Neural cell (in vitro differentiated cells): ENCODE results near the gene TTK. TPM values are rescaled to one million over a fixed set of nuclear protein-coding genes. Genes with fewer than 3 reads are reported as not detected.
"Not testable (repeated sequence)": the region's sequence is repeated elsewhere in the genome, so short reads cannot be mapped to it uniquely, and the experiment has no call there.

Source experiments
- H2AFZ ChIP-seq: fragments of 200-600, 300-800 bp; sonication (generic), shearing (Covaris generic); 2 replicates; pipeline ENCODE4 v1.6.0; 2014; ENCODE audit warnings: low read depth, mild to moderate bottlenecking, antibody characterized with exemption, low read length, moderate library complexity
- H3F3A ChIP-seq: fragments of 200-600 bp; shearing (Covaris generic); 2 replicates; pipeline ENCODE4 v1.6.1; 2016; ENCODE audit warnings: mild to moderate bottlenecking, moderate library complexity, mixed read lengths, antibody characterized with exemption, low read length; ENCODE audit not compliant: insufficient read depth, poor library complexity, severe bottlenecking
- H3K27ac ChIP-seq: fragments of 200-600, 300-800 bp; sonication (generic), shearing (Covaris generic); 2 replicates; pipeline ENCODE4 v1.5.1; 2014; ENCODE audit warnings: mild to moderate bottlenecking, low read length, moderate library complexity
- H3K27me3 ChIP-seq: fragments of 300-800, 200-600 bp; sonication (generic), shearing (Covaris generic); 2 replicates; pipeline ENCODE4 v1.6.0; 2014; ENCODE audit warnings: mild to moderate bottlenecking, low read depth, low read length, moderate library complexity; ENCODE audit not compliant: insufficient read depth
- H3K36me3 ChIP-seq: fragments of 300-800, 200-600 bp; sonication (generic), shearing (Covaris generic); 2 replicates; pipeline ENCODE4 v1.5.1; 2014; ENCODE audit warnings: mild to moderate bottlenecking, antibody characterized with exemption, low read length, moderate library complexity; ENCODE audit not compliant: insufficient read depth
- H3K4me2 ChIP-seq: fragments of 300-800, 200-600 bp; sonication (generic), shearing (Covaris generic); 2 replicates; pipeline ENCODE4 v1.6.0; 2014; ENCODE audit warnings: mild to moderate bottlenecking, low read length
- H3K4me3 ChIP-seq: fragments of 300-800, 200-600 bp; sonication (generic), shearing (Covaris generic); 2 replicates; pipeline ENCODE4 v1.5.1; 2014; ENCODE audit warnings: mild to moderate bottlenecking, low read length, moderate library complexity
- H3K79me2 ChIP-seq: fragments of 200-600 bp; shearing (Covaris generic); replicated peaks from 2 replicates; pipeline ENCODE4 v1.6.0; 2014; ENCODE audit warnings: mild to moderate bottlenecking, low read length, moderate library complexity; ENCODE audit not compliant: insufficient read depth
- H3K9ac ChIP-seq: fragments of 300-800, 200-600 bp; sonication (generic), shearing (Covaris generic); 2 replicates; pipeline ENCODE4 v1.6.1; 2016; ENCODE audit warnings: mild to moderate bottlenecking, low read length, mixed read lengths
- H3K9me2 ChIP-seq: fragments of 200-600 bp; shearing (Covaris generic); 2 replicates; pipeline ENCODE4 v1.6.1; 2016; ENCODE audit warnings: mild to moderate bottlenecking, low read length, mixed read lengths; ENCODE audit not compliant: insufficient read depth
- H3K9me3 ChIP-seq: fragments of 200-600, 300-800 bp; sonication (generic), shearing (Covaris generic); 2 replicates; pipeline ENCODE4 v1.6.1; 2016; ENCODE audit warnings: mild to moderate bottlenecking, mixed run types, low read length, moderate library complexity, mixed read lengths
- H4K20me1 ChIP-seq: fragments of 200-600 bp; shearing (Covaris generic); 2 replicates; pipeline ENCODE4 v1.6.1; 2016; ENCODE audit warnings: mild to moderate bottlenecking, mixed run types; ENCODE audit not compliant: insufficient read depth
- EP300 ChIP-seq: fragments of 450-650 bp; conservative IDR thresholded peaks from 2 replicates; pipeline ENCODE4 v1.6.1; 2014; ENCODE audit warnings: antibody characterized with exemption, mild to moderate bottlenecking, moderate library complexity; ENCODE audit not compliant: poor library complexity, severe bottlenecking
- EZH2 ChIP-seq: fragments of 200-600, 300-800 bp; shearing (Covaris generic), sonication (generic); IDR thresholded peaks from 2 replicates; pipeline ENCODE4 v1.6.1; 2014; ENCODE audit warnings: antibody characterized with exemption, low read length, borderline replicate concordance, mild to moderate bottlenecking; ENCODE audit not compliant: insufficient read depth, poor library complexity, severe bottlenecking
- MXI1 ChIP-seq: fragments of 450-650 bp; conservative IDR thresholded peaks from 2 replicates; pipeline ENCODE4 v1.6.1; 2014; ENCODE audit warnings: antibody characterized with exemption, mild to moderate bottlenecking; ENCODE audit not compliant: poor library complexity, severe bottlenecking
- POLR2AphosphoS5 ChIP-seq: IDR thresholded peaks from 2 replicates; pipeline ENCODE4 v1.6.1; 2012
- RAD21 ChIP-seq: fragments of 450-650 bp; conservative IDR thresholded peaks from 2 replicates; pipeline ENCODE4 v1.6.1; 2014; ENCODE audit warnings: antibody characterized with exemption, mild to moderate bottlenecking, moderate library complexity
- SMC3 ChIP-seq: fragments of 450-650 bp; conservative IDR thresholded peaks from 2 replicates; pipeline ENCODE4 v1.6.1; 2014; ENCODE audit warnings: antibody characterized with exemption, mild to moderate bottlenecking, moderate library complexity; ENCODE audit not compliant: poor library complexity
- TAF1 ChIP-seq: IDR thresholded peaks from 2 replicates; pipeline ENCODE4 v1.6.1; 2012; ENCODE audit warnings: low read depth
- polyA plus RNA-seq: library from polyadenylated mRNA; depleted of rRNA; stranded (reverse); fragments of >200 nt; gene quantifications from 2 replicates; pipeline ENCODE4 v1.2.3, GENCODE V29; 2014
- TF ChIP-seq, protein P1 (sequence below): fragments of 450-650 bp; IDR thresholded peaks from 2 replicates; pipeline ENCODE4 v1.5.1; 2014; ENCODE audit warnings: antibody characterized with exemption, mild to moderate bottlenecking, moderate library complexity; ENCODE audit not compliant: poor library complexity, severe bottlenecking
- TF ChIP-seq, protein P2 (sequence below): IDR thresholded peaks from 2 replicates; pipeline ENCODE4 v1.6.1; 2012; ENCODE audit warnings: borderline replicate concordance

The TTK gene
- polyA plus RNA-seq, 1 donor from 2014 or later, result 1.5 TPM

DNA sequence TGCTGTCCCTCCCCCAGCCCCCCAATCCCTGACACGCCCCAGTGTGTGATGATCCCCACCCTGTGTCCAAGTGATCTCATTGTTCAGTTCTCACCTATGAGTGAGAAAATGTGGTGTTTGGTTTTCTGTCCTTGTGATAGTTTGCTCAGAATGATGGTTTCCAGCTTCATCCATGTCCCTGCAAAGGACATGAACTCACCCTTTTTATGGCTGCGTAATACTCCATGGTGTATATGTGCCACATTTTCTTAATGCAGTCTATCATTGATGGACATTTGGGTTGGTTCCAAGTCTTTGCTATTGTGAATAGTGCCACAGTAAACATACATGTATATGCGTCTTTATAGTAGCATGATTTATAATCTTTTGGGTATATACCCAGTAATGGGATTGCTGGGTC is 43.8 kb downstream of the TTK start:
- H3K27me3 ChIP-seq, H3K9me2 ChIP-seq, H3K36me3 ChIP-seq, H3F3A ChIP-seq, H3K9ac ChIP-seq, H3K4me3 ChIP-seq, H3K27ac ChIP-seq, H4K20me1 ChIP-seq, H3K79me2 ChIP-seq, H2AFZ ChIP-seq, H3K4me2 ChIP-seq, H3K9me3 ChIP-seq: not testable (repeated sequence)

DNA sequence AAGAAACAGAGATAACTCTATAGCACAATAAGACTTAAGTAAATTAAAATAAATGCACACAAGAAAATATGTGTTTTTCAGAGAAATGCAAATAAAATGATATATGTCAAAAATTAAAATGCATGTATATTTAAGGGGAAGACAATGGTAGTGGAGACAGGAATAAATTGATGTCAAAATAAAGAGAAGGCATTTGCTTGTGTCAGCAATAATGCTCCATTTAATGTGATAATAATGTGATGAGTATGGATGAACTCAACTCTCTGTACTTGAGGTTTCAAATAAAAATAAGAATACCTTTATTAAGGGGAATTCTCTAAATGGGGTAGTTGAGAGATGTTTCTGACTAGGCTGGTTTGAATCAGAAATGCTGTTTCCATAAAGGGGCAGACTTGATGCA is 56.3 kb downstream of the TTK start:
- Histone ChIP-seq H4K20me1 (no peaks in the 10 kb centered on the region), H3K9me3 (no peaks in the 10 kb centered on the region), H2AFZ (no peak overlapping the region), H3K27ac (no peak overlapping the region), H3K9me2 (no peaks in the 10 kb centered on the region), H3K9ac (no peak overlapping the region), H3F3A (no peaks in the 10 kb centered on the region), H3K27me3 (no peaks in the 10 kb centered on the region), H3K36me3 (no peaks in the 10 kb centered on the region), H3K4me2 (no peak overlapping the region), H3K79me2 (no peaks in the 10 kb centered on the region), H3K4me3 (no peak overlapping the region)
- TF ChIP-seq EZH2, result no peak
- TF ChIP-seq, protein P1, sequence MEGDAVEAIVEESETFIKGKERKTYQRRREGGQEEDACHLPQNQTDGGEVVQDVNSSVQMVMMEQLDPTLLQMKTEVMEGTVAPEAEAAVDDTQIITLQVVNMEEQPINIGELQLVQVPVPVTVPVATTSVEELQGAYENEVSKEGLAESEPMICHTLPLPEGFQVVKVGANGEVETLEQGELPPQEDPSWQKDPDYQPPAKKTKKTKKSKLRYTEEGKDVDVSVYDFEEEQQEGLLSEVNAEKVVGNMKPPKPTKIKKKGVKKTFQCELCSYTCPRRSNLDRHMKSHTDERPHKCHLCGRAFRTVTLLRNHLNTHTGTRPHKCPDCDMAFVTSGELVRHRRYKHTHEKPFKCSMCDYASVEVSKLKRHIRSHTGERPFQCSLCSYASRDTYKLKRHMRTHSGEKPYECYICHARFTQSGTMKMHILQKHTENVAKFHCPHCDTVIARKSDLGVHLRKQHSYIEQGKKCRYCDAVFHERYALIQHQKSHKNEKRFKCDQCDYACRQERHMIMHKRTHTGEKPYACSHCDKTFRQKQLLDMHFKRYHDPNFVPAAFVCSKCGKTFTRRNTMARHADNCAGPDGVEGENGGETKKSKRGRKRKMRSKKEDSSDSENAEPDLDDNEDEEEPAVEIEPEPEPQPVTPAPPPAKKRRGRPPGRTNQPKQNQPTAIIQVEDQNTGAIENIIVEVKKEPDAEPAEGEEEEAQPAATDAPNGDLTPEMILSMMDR, result no peak
- no peak for TF ChIP-seq RAD21
- TF ChIP-seq, protein P2, sequence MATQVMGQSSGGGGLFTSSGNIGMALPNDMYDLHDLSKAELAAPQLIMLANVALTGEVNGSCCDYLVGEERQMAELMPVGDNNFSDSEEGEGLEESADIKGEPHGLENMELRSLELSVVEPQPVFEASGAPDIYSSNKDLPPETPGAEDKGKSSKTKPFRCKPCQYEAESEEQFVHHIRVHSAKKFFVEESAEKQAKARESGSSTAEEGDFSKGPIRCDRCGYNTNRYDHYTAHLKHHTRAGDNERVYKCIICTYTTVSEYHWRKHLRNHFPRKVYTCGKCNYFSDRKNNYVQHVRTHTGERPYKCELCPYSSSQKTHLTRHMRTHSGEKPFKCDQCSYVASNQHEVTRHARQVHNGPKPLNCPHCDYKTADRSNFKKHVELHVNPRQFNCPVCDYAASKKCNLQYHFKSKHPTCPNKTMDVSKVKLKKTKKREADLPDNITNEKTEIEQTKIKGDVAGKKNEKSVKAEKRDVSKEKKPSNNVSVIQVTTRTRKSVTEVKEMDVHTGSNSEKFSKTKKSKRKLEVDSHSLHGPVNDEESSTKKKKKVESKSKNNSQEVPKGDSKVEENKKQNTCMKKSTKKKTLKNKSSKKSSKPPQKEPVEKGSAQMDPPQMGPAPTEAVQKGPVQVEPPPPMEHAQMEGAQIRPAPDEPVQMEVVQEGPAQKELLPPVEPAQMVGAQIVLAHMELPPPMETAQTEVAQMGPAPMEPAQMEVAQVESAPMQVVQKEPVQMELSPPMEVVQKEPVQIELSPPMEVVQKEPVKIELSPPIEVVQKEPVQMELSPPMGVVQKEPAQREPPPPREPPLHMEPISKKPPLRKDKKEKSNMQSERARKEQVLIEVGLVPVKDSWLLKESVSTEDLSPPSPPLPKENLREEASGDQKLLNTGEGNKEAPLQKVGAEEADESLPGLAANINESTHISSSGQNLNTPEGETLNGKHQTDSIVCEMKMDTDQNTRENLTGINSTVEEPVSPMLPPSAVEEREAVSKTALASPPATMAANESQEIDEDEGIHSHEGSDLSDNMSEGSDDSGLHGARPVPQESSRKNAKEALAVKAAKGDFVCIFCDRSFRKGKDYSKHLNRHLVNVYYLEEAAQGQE, result no peak
- no peak for TF ChIP-seq EP300
- no peak for TF ChIP-seq MXI1
- TF ChIP-seq SMC3, result no peak
- TF ChIP-seq TAF1, result no peak
- no peak for TF ChIP-seq POLR2AphosphoS5

DNA sequence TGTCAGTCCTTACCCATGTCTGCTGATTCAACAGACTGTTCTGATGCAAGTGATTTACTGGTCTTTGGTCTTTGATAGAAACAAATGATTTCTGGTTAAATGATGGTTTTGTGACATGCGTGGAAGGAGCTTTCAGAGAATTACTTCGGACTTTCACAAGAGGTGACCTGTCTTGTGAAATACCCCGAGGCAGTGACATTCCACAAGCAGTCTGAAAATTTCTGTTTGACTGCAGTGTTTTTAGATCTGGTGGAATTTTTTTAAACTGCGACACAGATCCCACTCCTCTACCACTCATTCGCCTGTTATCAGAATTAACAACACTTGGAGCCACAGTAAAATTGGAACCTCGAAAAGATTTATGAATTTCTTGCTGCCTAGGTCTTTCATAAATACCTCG is 63.7 kb downstream of the TTK start:
- H4K20me1 ChIP-seq, H3K9me3 ChIP-seq, H3K79me2 ChIP-seq, H3K4me3 ChIP-seq, H3K9me2 ChIP-seq, H3K27me3 ChIP-seq, H3K36me3 ChIP-seq, H3K27ac ChIP-seq, H2AFZ ChIP-seq, H3F3A ChIP-seq, H3K4me2 ChIP-seq, H3K9ac ChIP-seq: not testable (repeated sequence)

DNA sequence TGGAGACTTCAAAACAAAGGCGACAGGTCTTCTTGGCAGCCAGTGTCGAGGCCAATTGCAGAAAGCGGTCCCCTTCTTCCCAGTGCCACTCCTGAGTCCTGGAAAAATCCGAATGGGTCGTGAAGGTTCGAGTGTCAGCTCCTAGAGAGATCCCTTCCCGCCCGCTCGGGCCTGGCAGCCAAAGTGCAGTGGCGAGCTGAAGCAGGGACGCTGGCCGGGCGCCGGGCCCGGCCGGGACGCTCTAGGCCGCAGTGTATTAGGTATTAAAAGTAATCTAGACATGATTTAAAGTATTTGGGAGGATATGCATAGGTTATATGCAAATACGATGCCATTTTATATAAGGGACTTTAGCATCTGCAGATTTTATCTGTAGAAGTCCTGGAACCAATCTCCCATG is 66.0 kb downstream of the TTK start:
- not testable (repeated sequence) for H3K9ac ChIP-seq, H3K79me2 ChIP-seq, H3K36me3 ChIP-seq, H3K9me3 ChIP-seq, H3K27me3 ChIP-seq, H3K9me2 ChIP-seq, H3K4me2 ChIP-seq, H4K20me1 ChIP-seq, H3K27ac ChIP-seq, H3K4me3 ChIP-seq, H2AFZ ChIP-seq, H3F3A ChIP-seq
